Left lobe of liver (tissue), 2 donors: ENCODE measurements around the gene PSD2. TPM values are rescaled to one million over a fixed set of nuclear protein-coding genes. Genes with fewer than 3 reads are reported as not detected.
A peak's percentile ranks its signal among the peaks of the same experiment; 100 is the strongest.

Source experiments
- ATAC-seq: fragments of 200-7000 bp; cut with Tn5 transposase; one replicate; pipeline ENCODE4 v1.9.1; 2020; ENCODE audit warnings: mild to moderate bottlenecking, moderate library complexity
- DNase-seq: peaks from one replicate; pipeline ENCODE4 v3.0.0-alpha.2; 2020; ENCODE audit warnings: low spot score
- total RNA-seq: library from RNA; stranded (reverse); gene quantifications from one replicate; pipeline ENCODE4 v1.2.1, GENCODE V29; 2021
- donor health status: DM: no; HTN: no; CAD: no; lungs with moderate emphysema.
- donor health status: DM: no; HTN: yes; CAD: no.

PSD2 gene
- 0.08 TPM for total RNA-seq

DNA sequence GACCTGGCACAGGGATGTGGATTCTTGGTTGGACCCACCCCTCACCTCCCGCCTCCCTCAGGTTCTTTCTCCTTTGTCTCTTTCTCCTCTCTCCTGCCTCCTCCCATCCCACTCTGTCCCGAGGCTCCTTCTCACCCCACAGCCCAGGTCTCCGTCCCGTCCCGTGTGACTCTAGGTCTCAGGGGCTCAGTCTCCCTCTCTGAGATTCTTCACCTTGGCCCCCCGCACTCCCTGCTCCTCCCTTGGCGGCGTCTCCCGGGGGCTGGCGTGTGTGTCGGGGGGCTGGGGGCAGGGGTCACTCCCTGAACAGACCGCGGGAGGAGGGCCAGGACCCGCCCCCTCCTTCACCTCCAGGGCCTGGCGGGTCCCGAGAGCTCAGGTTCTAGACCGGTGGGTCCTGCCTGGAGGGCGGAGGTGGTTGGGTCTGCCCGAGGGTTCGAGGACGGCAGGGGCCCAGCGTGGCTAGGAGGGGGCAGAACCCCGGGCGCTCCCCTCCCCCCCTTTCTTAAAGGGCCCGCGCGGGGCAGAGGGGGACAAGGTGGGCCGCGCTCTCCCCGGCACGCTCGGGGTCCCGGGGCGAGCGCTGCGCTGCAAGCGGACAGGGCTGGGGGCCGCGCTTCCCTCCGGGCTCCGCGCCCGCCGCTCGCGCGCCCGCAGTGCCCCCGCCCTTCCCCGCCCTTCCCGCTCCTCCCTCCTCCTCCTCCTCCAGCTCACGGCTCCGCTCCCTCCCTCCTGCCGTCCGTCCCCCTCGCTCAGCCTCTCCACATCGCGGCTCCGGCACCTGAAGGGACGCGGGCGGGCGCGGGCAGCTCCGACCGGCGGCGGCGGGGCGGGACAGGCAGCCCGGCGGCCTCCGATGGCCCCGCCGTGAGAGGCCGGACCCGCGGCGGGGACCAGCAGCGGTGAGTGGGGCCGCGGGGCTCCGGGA is at the start of gene PSD2:
TSS of gene PSD2 (plus strand) at position 735 of the 928 bp plus-strand sequence. CDS start 13,633 bp downstream, outside the sequence.
- ATAC-seq (peak; percentile 46), DNase-seq (no peak)

DNA sequence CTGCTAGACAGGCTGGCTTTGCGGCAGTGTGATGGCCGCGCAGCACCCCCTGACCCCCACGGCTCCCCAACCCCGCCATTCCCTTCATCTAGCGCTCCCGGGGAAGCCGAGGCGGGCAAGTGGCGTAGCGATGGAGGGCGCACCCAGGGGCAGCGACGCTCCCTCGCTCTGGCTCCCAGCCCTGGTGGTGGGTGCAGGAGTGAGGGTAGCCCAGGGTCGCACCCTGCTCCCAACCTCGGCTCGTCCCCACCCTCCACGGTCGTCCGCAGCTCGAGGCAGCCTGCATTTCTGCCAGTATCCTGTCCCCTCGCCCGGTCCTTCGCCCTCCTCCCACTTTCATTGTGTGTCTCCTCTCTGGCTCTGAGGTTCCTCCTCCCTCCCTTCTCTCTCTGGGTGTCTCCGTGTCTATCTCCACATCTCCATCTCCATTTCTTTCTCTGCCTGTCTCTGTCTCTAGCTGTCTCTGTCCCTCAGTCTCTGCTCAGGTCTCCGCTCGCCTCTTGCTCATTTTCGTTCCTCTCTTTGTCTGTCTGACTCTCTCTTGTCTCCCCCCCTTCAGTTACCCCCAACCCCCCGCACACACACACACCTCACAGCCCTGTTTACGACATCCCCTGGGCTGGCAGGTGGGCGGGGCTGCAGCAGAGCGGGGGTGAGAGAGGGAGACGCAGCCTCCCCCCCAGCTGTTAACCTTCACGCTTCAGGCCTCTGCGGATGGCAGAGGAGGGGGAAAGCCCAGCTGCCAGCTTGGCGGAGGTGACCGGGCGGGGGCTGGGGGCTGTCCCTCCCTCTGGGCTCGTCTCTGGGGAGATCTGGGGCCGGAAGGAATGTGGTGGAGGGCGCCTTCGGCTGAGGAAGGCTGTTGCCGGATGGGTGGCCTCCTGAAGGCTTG is 48.7 kb upstream of the PSD2 start:
- DNase-seq (no peak), ATAC-seq (peak; percentile 28)

DNA sequence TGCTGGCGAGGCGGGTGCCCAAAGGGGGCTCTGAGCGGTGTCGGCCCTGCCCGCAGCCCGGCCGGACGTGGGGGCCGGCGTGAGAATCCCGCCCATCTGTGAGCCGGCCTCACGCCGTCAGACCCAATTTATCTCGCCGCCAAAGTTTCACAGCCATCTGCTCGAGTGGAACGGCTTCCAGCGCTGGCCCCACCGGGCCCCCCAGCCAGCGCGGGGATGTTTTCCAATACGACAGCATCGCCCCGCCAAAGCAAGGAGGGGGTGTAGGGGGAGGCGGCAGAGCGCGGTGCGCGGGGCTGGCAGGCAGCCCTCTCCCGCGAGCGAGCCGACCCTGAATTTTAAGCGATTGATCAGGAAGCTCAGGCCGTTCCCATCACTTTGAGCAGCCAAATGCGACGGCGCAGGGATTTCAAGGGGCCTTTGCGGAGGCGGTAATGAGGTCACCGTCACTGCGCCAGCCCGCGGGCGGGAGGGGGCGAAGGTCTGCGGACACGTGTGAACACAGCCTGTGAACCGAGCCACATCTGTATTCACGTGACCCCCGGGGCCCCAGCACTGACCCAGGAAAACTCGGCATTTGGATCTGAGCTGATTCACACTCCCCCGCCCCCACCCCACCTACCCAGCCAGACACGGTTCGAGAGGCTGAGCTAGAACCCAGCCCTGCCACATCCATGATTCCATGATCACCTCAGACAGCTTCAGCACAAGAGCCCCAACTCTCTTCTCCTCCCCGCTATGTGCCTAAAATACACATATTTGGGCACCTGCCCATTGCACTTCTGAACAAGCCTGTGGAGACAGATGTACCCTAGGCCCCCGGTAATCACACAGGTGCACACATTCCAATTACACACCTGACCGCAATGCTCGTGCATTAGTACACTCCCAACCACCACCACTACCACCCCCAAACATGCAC is 47.8 kb upstream of the PSD2 start:
- ATAC-seq (peak; percentile 80), DNase-seq (peak; percentile 88)

DNA sequence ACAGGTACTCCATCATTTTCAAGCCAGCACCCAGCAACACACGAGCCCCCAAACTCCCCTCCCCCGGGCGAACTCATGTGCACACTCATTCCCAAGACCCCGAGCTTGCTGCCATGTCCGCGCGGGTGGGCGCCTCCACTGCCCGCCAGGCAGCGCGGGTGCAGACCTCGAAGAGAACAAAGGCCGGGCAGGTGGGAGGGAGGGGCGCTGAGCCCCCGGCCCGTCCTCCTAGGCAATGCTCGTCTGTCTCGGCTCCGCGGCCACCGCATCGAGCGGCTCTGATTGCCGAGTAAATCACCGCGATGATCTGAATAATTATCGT is 47.1 kb upstream of the PSD2 start:
- DNase-seq (no peak), ATAC-seq (no peak)

DNA sequence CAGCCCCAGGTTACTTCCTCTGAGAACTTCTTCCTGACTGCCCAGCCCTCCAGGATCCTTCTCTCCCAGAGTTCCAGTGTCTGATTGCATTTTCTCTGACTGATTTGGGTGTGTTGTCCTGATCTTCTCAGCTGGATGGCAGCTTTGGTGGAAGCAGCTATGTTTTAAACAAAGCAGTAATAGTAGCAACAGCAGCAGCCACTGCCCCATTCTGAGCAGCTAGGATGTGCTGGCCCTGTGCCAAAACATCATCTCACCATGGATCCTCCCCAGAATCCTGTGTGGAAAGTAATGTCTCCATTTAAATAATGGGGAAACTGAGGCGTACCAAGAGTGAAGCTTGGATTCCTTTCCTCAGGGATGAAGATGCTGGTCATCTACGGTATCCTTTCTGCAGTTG is 46.4 kb upstream of the PSD2 start:
- no peak for DNase-seq

DNA sequence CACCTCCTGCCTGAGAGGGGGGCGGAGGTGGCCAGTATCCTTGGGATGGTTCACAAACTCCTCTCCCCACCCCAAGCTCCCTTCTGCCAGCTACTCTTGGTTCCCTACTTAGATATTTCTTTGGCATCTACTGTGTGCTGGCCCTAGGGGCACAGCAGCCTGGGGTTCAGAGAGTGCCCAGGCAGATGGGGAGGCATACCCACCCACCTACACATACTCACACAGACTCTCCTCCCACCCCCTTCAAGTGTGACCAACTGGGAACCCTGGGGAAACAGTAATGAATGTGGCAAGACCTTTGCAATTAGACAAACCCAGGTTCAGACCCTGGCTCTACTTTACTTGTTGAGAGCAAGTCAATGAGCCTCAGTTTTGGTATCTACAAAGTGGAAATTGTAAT is 44.4 kb upstream of the PSD2 start:
- ATAC-seq (no peak), DNase-seq (no peak)

More for the DNA sequence above, 46.4 kb upstream of the PSD2 start:
- no peak for ATAC-seq

DNA sequence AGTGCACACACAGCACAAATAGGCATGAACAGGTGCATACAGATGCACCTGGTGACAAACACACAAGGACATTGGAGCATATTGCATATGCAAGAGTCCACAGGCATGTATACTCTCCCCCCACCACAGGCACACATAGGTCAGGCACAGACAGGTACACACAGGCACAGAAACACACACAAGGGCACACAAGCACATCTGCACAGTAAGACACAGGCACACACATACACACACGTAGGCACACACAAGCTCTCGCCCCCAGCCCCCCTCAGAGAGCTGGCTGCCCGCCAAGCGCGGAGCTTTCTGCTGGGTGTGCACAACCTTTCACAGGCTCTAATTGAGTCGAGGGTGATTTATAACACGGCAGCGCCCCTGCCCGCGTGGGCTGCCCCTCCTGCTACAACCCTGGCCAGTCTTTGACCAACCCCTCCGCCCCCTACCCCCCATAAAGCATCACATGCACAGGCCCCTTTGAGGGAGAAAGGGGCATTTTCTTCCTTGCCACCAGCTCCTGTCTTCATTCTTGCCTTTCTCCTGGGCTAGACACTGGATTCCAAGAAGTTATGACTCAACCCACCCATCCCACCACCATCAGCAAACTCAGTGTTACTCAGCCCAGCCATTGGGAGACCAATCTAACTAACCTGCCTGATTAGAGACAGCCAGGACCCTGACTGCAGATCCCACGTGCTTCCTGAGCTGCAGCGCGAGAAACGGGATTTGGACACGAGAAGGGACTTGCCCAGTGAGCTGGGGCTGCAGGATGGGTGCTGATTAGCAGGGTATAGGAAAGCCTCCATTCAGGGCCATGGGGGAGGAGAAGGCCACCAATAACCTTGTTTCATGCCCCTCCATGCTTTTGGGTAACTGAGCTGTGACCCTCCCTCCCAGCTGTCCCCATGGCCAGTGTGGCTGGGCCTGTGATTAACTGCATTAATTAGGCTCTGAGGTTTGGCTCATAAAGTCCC is 42.8 kb upstream of the PSD2 start:
- DNase-seq (no peak), ATAC-seq (no peak)

DNA sequence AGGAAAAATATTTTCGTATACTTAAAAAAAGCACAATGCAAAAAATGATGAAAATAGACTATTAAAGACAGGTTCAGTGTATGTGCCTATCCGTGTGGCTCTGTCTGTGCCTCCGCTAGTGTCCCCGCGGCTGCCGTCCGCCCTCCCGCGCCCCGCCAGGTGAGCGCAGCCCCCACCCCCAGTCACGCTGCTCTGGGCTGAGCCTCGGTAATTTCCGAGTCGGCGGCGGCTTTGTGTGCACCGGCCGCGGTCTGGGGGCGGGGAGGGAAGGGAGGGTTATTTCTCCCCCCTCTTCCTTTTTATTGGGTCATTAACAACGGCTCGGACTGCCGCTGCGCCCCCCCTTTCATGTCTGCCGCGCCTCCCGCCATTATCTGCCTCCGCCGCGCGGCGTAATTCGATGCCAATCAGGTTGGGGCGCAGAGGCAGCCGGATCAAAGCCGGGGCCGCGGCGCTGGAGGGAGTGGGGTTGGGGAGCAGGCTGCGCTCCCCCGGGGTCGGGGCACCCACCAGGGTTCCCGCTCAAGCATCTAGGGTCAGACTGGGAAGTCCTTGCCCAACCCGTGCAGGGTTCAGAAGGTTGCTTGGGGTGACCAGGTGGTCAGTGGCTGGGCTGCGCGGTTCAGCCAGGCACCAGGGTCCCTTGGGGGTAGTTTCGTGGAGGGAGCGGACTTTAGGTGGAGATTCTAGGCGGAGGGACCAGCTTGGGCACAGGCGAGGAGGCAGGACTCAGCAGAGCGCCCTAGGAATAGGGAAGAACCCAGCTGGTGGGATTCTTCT is 39.5 kb upstream of the PSD2 start:
- peak; percentile 19 for ATAC-seq
- no peak for DNase-seq

DNA sequence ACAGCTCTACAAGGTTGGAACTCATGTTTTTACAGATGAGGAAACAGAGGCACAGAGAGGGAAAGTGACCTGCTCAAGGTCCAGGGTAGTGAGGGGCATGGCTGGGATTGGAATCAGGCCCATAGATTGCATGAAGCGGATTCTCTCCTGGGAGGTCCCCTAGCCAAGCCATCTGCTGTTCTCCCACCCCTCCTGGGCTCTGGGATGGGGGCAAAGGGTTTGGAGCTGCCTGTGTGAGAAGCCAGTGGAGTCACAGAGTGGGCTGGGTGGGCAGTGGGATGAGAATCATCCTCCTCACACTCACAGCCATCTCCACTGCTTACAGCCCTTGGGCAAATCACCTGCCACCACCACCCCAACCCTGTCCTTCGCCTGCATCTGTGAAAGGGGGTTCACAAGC is 38.6 kb upstream of the PSD2 start:
- DNase-seq = no peak
- no peak for ATAC-seq

DNA sequence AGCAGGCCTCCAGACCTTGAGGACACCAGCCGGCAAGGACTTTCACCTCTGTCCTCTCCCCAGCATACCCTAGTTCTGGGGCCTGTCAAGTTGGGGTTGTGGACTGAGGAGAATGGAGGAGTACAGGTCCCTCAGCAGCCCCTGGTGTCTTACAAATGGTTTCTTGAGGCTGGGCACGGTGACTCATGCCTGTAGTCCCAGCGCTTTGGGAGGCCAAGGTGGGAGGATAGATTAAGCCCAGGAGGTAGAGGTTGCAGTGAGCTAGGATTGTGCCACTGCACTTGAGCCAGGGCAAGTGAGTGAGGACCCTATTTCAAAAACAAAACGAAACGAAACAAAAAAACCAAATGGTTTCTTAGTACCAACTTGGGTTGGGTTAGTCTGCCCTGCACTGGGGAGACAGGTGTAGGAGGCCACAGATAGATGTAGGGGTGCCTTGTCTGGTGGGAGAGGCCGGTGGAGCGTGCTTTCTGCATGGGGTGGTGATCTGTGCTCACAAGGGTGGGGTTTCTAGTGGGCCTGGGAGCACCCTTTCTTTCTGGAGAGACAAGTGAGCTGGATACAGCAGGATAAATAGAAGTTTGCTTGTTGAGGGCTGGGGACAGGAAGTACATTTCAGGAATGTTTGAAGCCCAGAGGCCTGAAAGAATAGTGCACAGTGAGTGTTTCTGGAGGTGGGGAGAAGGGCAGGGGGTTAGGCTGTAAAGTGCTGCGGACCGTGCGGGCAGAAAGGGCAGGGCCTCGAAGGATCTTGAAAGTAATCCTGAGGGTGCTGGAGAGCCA is 37.7 kb upstream of the PSD2 start:
- no peak for ATAC-seq
- no peak for DNase-seq

DNA sequence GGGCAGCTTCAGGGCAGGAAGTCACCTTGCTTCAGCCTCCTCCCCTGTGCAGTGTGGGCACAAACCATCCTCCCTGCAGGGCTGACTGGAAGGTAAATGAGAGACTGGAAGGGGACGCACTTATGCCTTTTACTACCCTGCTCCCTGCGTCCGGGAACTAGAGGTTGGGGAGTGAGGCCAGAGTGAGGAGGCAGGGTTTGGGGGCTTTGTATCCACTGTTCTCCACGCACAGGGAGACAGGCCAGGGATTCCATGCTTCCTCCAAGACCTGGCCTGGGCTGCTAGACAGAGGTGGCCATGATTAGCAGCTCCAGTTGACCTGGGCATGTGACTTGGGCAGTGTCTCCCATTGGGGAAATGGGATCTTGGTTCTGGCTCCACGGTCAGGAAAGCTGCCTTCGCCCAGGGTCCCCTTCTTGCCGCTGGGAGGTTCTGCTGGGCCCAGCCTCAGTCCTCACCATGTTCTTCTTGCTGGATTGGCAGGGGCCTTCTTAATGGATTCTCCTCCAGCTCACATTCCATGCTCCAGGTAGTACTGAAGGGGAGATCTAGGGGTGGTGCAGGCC is 37.0 kb upstream of the PSD2 start:
- no peak for ATAC-seq
- DNase-seq = no peak

DNA sequence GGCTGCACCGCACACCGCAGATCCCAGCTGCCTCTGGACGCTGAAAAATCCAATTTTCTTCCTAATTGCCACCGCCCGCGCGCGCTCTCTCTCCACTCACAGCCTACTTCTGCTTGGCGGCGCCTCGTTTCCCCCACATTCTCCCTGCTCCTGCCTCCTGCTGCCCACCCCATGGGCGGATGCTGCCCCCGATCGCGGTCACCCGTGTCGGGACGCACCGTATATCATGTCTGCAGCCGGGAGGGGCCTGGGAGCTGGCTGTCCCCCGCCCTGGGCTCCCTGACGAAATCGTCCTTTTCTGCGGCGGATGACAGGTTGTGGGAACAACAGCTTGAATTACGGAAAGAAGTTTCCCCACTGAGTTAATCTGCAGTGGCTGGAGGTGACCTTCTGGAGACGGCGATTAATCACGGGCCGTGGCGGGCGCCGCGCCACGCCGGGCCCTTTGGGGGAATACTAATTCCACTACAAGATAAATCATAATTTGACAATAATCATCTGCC is 36.3 kb upstream of the PSD2 start:
- ATAC-seq = no peak
- no peak for DNase-seq

DNA sequence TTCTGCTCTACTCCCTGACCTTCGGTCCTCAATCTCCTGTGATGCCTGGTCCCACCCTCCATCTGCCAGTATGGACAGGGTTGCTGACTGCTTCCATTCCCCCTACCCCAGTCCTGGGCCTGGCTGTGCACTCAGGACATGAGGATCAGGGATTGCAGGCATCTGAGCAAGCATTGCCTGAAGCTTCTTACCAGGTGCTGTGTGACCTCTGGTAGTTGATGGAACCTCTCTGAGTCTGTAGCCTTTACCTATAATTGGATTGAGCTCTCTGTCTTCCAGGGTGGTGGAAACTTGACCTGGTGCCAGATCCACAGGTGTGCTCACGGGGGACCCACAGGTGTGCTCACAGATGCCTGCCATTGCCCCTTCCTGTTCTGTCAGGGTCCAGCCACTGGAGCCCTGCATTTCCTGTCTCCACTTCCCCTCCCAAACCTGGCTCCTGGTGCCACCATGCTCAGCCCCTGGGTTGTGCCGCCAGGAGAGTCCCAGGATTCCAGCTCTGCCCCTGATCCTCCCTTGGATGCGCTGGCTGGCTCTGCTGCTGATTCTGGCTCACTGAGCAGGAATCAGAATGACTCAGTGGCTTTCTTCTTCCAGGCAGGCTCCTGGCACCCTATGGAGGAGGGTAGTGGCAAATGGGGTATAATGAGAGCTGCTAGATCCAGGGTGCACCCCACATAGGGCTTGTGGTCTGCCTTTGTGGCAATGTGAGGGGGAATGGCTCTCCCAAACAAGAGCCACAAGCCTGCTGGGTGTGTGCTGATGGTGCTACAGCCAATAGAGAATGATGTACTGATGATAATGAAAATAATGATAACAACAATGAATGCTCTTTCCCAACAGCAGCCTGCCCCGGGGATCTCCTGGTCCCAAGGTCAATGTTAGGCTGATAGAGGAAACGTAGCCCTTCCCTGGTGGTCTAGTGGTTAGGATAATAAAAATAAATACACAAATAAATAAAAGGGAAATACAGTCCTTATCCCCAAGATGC is 35.2 kb upstream of the PSD2 start:
- ATAC-seq (no peak), DNase-seq (no peak)

DNA sequence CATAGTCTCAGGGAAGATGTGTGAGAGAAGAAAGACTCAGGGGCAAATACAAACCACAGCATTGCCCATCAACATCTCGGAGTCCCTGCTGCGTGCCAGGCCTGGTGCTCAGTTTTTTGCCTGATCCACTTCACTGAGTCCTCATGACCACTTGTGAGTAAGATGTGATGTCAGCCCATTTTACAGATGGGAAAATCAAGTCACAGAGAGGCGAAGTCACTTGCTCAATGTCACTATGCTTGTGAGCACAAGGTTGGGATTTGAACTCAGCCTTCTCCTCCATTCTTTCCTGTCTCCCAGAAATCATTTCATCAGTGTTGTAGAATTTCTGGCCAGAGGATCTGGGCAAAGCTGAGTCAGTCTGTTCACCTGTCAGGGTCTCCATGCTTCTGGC is 34.6 kb upstream of the PSD2 start:
- DNase-seq (no peak), ATAC-seq (no peak)

DNA sequence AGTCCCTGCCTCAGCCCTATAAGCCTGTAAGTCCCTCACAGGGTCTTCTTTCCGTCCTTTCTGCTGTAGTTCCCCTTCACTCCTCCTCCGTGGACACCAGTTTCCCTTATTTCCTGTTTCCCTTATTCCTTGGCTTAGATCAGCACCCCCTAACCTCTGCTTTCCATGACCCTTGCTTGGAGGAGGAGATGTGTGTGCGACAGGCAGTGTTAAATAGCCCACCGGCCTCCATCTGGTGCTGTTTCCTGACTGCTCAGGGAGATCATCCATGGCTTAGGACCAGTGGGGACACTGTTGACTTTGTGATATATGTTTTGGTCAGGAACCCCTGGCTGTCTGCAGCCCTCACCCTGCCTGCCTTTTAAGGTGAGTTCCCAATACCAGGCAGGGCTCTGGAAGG is 34.1 kb upstream of the PSD2 start:
- ATAC-seq (no peak), DNase-seq (no peak)

DNA sequence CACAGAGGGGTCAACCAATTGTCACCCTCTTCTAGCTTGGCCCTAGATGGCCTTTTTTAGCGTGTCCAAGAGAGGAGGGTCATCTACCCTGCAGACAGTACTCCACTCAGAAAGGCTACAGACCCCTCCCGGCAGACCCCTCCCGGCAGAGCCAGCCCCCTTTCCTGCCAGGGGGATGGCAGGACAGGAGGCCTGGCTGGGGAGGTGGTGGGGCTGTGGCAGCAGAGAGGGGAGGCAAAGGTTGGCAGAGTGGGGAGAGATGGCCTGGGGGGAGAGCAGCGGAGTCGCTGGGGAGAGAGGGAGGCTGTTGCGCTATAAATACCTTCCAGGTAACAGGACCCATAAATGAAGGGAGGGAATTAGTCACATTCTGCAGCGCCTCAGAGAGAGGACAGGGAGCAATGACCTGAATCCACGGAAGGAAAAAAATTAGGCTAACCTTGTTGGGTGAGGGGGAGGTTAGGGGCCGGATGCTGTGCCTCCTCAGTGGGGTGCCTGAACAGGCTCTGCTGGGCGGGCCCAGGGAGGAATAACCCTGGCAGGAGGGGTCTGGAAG is 32.9 kb upstream of the PSD2 start:
- ATAC-seq = no peak
- no peak for DNase-seq
